ENCODE results near the gene XCL1.
A peak's percentile ranks its signal among the peaks of the same experiment; 100 is the strongest.

DNA sequence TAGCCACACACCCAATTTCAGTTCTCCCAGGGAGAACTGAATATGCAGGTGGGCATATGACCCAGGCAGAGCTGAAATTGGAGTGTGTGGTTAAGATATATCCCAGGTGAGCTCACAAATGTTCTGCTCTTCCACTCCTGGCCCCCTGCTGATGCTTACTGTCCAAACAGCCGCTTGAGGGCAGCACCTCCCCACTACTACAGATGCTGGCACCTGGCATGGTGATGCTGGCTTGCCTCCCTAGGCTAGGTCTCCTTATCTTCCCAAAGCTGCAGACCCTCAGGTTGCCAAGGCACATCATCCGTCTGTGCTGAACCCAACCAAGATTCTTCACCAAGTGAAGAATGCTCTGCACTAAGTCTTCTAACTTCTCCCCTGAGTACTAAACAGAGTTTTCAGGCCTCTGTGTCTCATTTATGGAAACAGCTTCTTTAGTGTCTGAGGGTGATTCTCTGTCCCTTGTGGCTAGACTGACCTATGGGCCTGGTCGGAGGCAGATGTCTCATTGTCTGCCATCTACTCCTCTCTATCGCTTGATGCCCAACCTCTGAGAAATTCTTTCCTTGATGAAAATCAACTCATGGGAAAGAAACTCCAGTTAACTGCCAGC lies 27.2 kb downstream of the XCL1 start:
- TF ChIP-seq, protein P1, sequence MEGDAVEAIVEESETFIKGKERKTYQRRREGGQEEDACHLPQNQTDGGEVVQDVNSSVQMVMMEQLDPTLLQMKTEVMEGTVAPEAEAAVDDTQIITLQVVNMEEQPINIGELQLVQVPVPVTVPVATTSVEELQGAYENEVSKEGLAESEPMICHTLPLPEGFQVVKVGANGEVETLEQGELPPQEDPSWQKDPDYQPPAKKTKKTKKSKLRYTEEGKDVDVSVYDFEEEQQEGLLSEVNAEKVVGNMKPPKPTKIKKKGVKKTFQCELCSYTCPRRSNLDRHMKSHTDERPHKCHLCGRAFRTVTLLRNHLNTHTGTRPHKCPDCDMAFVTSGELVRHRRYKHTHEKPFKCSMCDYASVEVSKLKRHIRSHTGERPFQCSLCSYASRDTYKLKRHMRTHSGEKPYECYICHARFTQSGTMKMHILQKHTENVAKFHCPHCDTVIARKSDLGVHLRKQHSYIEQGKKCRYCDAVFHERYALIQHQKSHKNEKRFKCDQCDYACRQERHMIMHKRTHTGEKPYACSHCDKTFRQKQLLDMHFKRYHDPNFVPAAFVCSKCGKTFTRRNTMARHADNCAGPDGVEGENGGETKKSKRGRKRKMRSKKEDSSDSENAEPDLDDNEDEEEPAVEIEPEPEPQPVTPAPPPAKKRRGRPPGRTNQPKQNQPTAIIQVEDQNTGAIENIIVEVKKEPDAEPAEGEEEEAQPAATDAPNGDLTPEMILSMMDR (IDR thresholded peaks at IDR 0.05) = peak; percentile 65 to 77 (median 76)
- TF ChIP-seq POLR2A (IDR thresholded peaks at IDR 0.05) = no peak

Measured in ovary (tissue), 3 donors.